Amniotic stem cell (primary cell): Measurements from ENCODE around the gene TSPAN15.

Source experiments
- DNase-seq: peaks from one replicate; lab custom pipeline; 2025; lab: John Stamatoyannopoulos, UW

The TSPAN15 gene

DNA sequence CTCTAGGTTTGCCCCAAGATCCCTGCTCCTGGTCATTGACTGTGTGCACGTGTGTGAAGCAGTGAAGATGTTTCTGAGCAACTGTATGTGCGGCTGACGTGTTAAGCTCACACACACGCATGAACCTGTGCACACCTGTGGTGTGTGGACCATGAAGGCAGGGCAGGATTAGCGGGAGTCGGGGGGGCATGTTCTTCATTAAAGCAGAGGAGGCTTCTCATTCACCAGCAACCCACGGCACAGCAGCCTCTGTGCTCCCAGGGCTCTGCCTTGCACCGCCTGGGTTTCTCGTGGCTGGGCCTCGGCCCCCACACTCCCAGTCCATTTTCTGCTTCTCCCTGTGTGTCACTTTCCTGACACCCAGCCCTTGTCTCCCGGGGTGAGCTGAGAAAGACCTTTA is 33.7 kb upstream of the TSPAN15 start:
- no peak for DNase-seq

- no peak for DNase-seq
Measured at GRCh38 chr10:69418052-69418752, 33.1 kb upstream of the TSPAN15 start.

- no peak for DNase-seq
Measured at GRCh38 chr10:69419096-69419743, 32.0 kb upstream of the TSPAN15 start.

DNA sequence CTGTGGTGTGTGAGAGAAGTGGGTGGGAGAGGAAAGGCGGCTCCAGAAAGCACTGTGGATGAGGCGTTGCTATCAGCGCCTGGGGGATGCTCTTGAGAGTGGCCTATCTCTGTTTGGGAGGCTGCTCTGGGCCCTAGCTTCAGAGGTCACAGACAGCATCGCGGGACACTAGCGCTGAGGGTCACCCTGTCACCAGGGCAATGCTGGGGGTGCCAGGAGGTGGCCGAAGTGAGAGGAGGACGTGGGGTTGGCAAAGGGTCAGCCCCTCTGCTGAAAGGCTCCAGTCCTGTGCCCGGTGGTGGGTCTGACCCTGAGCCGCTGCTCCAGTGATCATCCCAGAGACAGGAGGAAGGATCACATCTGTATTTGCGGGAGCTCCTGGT is 31.5 kb upstream of the TSPAN15 start:
- no peak for DNase-seq

GRCh38 chr10:69421611-69422308 is 29.5 kb upstream of the TSPAN15 start:
- no peak for DNase-seq

DNA sequence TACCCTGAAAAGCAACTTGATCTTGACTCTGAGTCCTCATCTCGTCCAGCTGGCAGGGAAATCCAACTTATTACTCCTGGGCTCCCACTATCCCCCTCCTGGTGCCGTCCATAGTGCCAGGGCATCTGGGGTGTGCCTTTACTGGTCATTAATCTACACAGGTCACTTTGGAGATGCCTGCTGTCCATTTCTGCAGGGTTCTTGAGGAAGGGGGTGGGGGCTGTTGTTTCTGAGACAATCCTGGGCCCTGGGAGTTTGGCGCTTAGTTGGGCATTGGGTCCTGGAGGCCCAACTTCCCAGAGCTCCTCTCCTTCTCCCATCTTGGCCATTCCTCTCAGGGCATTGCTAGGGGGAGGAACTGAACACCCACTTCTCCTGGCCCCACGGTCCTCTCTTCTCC is 28.6 kb upstream of the TSPAN15 start:
- no peak for DNase-seq

- DNase-seq = no peak
Measured at GRCh38 chr10:69425041-69425440, 26.2 kb upstream of the TSPAN15 start.

- no peak for DNase-seq
Measured at GRCh38 chr10:69425511-69426298, 25.6 kb upstream of the TSPAN15 start.

- no peak for DNase-seq
Measured at GRCh38 chr10:69426376-69426727, 24.9 kb upstream of the TSPAN15 start.

DNA sequence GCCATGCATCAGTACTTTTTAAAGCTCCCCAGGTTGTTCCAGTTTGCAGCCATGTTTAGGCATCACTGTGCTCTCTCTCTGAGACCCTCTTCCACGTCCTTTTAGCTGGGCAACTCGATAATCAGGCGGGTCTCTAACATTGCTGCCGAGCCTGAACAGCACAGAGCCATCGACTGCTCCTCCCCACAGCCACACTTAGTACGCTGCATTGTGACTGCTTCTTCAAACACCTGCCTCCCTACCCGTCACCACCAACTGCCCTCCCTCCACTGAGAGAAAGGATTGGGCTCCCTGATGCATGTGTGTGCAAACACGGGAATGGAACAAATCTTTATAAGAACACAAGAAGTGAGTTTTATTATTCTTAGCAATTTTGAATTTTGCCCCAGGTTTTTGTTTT is 23.1 kb upstream of the TSPAN15 start:
- DNase-seq = no peak

DNA sequence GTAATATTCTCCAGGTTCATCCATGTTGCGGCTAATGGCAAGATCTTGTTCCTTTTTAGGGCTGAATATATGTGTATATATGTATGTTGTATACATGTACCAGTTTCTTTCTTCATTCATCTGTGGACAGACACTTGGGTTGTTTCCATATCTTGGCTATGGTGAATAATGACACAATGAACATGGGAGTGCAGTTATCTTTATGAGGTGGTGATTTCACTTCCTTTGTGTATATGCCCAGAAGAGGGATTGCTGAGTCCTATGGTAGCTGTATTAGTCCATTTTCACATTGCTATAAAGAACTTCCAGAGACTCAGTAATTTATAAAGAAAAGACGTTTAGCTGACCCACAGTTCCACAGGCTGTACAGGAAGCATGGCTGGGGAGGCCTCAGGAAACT is 17.1 kb upstream of the TSPAN15 start:
- DNase-seq = no peak

- no peak for DNase-seq
Measured at GRCh38 chr10:69434926-69435325, 16.3 kb upstream of the TSPAN15 start.

DNA sequence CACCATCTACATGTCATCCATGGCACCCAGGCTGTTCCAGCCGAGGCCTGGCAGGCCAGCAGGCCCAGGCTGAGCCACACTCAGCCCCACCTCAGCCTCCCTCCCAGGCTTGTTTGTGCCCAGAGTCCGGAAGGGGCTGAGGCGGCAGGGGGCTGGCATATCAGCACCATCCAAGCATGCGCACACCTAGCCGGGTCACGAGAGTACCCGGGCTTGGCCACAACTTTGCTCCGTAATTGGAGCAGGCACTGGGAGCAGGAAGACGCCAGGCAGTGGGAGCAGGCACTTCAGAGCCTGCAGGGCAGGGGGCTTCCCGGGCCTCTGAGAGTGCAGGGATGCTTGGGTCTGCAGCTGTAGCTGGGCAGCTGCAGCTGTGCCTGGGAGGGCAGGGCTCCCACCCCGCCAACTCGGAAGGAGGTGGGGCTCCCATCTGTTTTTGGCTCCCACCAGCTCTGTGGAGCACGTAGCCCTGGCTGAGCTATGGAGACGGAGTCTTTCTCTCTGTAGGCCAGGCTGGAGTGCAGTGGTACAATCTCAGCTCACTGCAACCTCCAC is 15.2 kb upstream of the TSPAN15 start:
- no peak for DNase-seq

- DNase-seq = no peak
Measured at GRCh38 chr10:69437321-69438259, 13.7 kb upstream of the TSPAN15 start.

GRCh38 chr10:69438536-69439349 is 12.5 kb upstream of the TSPAN15 start:
- DNase-seq = no peak

DNA sequence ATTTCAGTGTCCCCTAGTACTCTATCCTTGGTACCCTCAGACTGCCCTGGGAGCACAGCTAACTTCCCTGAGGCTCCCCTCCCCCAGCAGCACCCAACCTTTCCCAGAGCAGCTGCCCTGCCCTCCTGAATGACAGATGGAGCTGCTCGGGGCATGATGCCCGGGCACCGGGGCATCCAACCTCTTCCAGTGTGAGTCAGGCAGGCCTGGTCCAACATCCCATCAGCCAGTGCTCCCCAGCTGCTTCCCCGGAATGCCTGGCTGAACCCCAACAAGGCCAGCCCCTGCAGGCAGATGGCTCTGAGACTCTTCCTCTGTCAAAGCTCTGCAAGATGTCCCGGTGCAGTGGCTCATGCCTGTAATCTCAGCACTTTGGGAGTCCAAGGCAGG is 11.9 kb upstream of the TSPAN15 start:
- DNase-seq = no peak

GRCh38 chr10:69439813-69440506 is 11.3 kb upstream of the TSPAN15 start:
- no peak for DNase-seq

GRCh38 chr10:69443354-69443753 is 7.9 kb upstream of the TSPAN15 start:
- DNase-seq = no peak

- no peak for DNase-seq
Measured at GRCh38 chr10:69445041-69445440, 6.2 kb upstream of the TSPAN15 start.

DNA sequence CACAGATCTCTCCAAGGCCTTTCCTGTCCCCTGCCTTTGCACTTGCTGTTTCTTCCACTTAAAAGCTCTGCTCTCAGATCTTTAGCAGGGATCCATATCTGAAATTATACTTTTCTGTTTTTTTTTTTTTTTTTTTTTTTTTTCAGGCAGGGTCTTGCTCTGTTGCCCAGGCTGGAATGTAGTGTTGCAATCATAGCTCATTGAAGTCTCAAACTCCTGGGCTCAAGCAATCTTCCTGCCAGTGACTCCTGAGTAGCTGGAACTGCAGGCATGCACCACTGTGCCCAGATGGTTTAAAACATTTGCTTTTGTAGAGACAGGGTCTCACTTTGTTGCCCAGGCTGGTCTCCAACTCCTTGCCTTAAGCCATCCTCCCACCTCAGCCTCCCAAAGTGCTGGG is 5.0 kb upstream of the TSPAN15 start:
- no peak for DNase-seq
